CD8-positive, alpha-beta memory T cell (primary cell): ENCODE data around the gene FBXW5. TPM values are rescaled to one million over a fixed set of nuclear protein-coding genes. Genes with fewer than 3 reads are reported as not detected.

Experiments
- CTCF ChIA-PET: fragments of 350-600 bp; sonication (Branson Sonifier 250); formaldehyde crosslinking; loops from one replicate; lab custom pipeline; 2021; ENCODE audit warnings: antibody characterized with exemption; lab: Charles Lee
- POLR2A ChIA-PET: fragments of 350-600 bp; sonication (Branson Sonifier 250); formaldehyde crosslinking; loops from one replicate; lab custom pipeline; 2021; ENCODE audit warnings: antibody characterized with exemption; lab: Charles Lee
- DNase-seq, 5 donors: peaks; one replicate each; pipeline versions ENCODE4 v3.0.0 to v3.0.0-alpha.2; 2020 to 2022; ENCODE audit warnings: mixed read lengths in 1 of 5
- H3K27ac ChIP-seq: one replicate; pipeline ENCODE4 v1.7.0; 2013; ENCODE audit warnings: low read depth, mild to moderate bottlenecking, low read length, moderate library complexity
- H3K27me3 ChIP-seq: 2 replicates; pipeline ENCODE4 v1.7.0; 2013; ENCODE audit warnings: low read length, mild to moderate bottlenecking; ENCODE audit not compliant: insufficient read depth, poor library complexity, severe bottlenecking
- H3K36me3 ChIP-seq: 2 replicates; pipeline ENCODE4 v1.7.0; 2013; ENCODE audit warnings: mild to moderate bottlenecking, low read length, moderate library complexity; ENCODE audit not compliant: insufficient read depth
- H3K4me1 ChIP-seq: 2 replicates; pipeline ENCODE4 v1.7.0; 2013; ENCODE audit warnings: mild to moderate bottlenecking, low read length, moderate library complexity; ENCODE audit not compliant: insufficient read depth
- H3K4me3 ChIP-seq: 2 replicates; pipeline ENCODE4 v1.7.0; 2013; ENCODE audit warnings: mild to moderate bottlenecking, low read length
- H3K9me3 ChIP-seq: 2 replicates; pipeline ENCODE4 v1.7.0; 2013; ENCODE audit warnings: mild to moderate bottlenecking, low read length
- H3K27ac Mint-ChIP-seq, 8 donors: one replicate each; pipeline ENCODE4 v1.8.0; 2020 to 2021; ENCODE audit warnings: mixed read lengths in 8 of 8, mild to moderate bottlenecking in 6 of 8, inconsistent platforms in 3 of 8, moderate library complexity in 3 of 8
- H3K27me3 Mint-ChIP-seq, 2 donors: one replicate each; pipeline ENCODE4 v1.8.0; 2020 to 2021; ENCODE audit warnings: mixed read lengths in 2 of 2, mild to moderate bottlenecking in 1 of 2, moderate library complexity in 1 of 2
- H3K36me3 Mint-ChIP-seq, 3 donors: one replicate each; pipeline ENCODE4 v1.8.0; 2020 to 2021; ENCODE audit warnings: mixed read lengths in 3 of 3, inconsistent platforms in 1 of 3, mild to moderate bottlenecking in 1 of 3
- H3K4me1 Mint-ChIP-seq, 3 donors: one replicate each; pipeline ENCODE4 v1.8.0; 2020 to 2021; ENCODE audit warnings: mixed read lengths in 3 of 3, inconsistent platforms in 1 of 3, mild to moderate bottlenecking in 1 of 3
- H3K4me3 Mint-ChIP-seq, 7 donors: one replicate each; pipeline ENCODE4 v1.8.0; 2020 to 2021; ENCODE audit warnings: mixed read lengths in 7 of 7, mild to moderate bottlenecking in 6 of 7, moderate library complexity in 4 of 7, inconsistent platforms in 2 of 7
- H3K9me3 Mint-ChIP-seq, 5 donors: one replicate each; pipeline ENCODE4 v1.8.0; 2020 to 2022; ENCODE audit warnings: mixed read lengths in 5 of 5, mild to moderate bottlenecking in 3 of 5, moderate library complexity in 2 of 5, inconsistent platforms in 1 of 5
- polyA plus RNA-seq: library from polyadenylated mRNA; unstranded; fragments of 300-500 nt; fragmentation: Illumina TruSeq; gene quantifications from one replicate; pipeline ENCODE4 v1.2.3, GENCODE V29; 2021
- total RNA-seq, 2 experiments: library from RNA; stranded (reverse); gene quantifications; one replicate each; pipeline ENCODE4 v1.2.3, GENCODE V29; 2021

The FBXW5 gene
- total and polyA plus RNA-seq, 3 experiments from 2014 or later: 104 to 163 (median 105) TPM

- no peaks in the 10 kb centered on the region for H3K36me3 Mint-ChIP-seq
- no peak overlapping the region for H3K27ac ChIP-seq
- peak overlapping the region in 7 of 8 donors; percentile 48 to 85 (median 76) for H3K27ac Mint-ChIP-seq
Observed at GRCh38 chr9:136975644-136976043, 31.1 kb upstream of the FBXW5 start.

GRCh38 chr9:136974817-136975535, 30.4 kb upstream of the FBXW5 start:
- no peak for DNase-seq
- Mint-ChIP-seq H3K4me1 (peaks cover 21 to 46% (median 24%) of the 10 kb centered on the region in 3 donors), H3K9me3 (no peaks in the 10 kb centered on the region), H3K36me3 (no peaks in the 10 kb centered on the region), H3K27ac (peak overlapping the region; percentile 26 to 85 (median 70)), H3K4me3 (peak overlapping the region; percentile 63 to 85 (median 70)), H3K27me3 (peaks cover 0 to 1% of the 10 kb centered on the region in 2 donors)
- no peaks in the 10 kb centered on the region for H3K9me3 ChIP-seq
- no peaks in the 10 kb centered on the region for H3K36me3 ChIP-seq
- POLR2A ChIA-PET: interaction anchor here (0.7 to 3.0 kb wide), 9 partner anchors 9 to 155 kb away, joined by 3 to 11 read pairs (median 6); partner anchors contain the start of genes CLIC3 and PAXX
- H3K4me3 ChIP-seq: peak overlapping the region; percentile 43
- CTCF ChIA-PET: interaction anchor here (0.9 to 4.6 kb wide), 15 partner anchors 10 to 182 kb away, joined by 3 to 30 read pairs (median 8); partner anchors contain the start of genes AJM1, C8G, CLIC3 and FUT7
- no peak overlapping the region for H3K27ac ChIP-seq
- H3K4me1 ChIP-seq: peaks cover 26% of the 10 kb centered on the region
- H3K27me3 ChIP-seq: no peaks in the 10 kb centered on the region

More at GRCh38 chr9:136975644-136976043, 31.1 kb upstream of the FBXW5 start:
- peak in 2 of 5 donors; percentile 30 to 63 for DNase-seq
- POLR2A ChIA-PET: interaction anchor here (1.0 to 3.0 kb wide), 7 partner anchors 10 to 54 kb away, joined by 3 to 11 read pairs (median 6); partner anchors contain the start of genes CLIC3 and PAXX
- no peak overlapping the region for H3K4me3 ChIP-seq
- Mint-ChIP-seq H3K4me3 (peak overlapping the region; percentile 63 to 85 (median 70)), H3K9me3 (no peaks in the 10 kb centered on the region), H3K27me3 (peaks cover 0 to 5% of the 10 kb centered on the region in 2 donors), H3K4me1 (peaks cover 21 to 45% (median 24%) of the 10 kb centered on the region in 3 donors)
- H3K27me3 ChIP-seq: no peaks in the 10 kb centered on the region
- H3K9me3 ChIP-seq: no peaks in the 10 kb centered on the region
- CTCF ChIA-PET: interaction anchor here (0.9 to 4.6 kb wide), 18 partner anchors 9 to 183 kb away, joined by 3 to 30 read pairs (median 6); partner anchors contain the start of genes AJM1, C8G, CLIC3 and FBXW5
- peaks cover 26% of the 10 kb centered on the region for H3K4me1 ChIP-seq
- H3K36me3 ChIP-seq: no peaks in the 10 kb centered on the region

GRCh38 chr9:136973618-136974617, 29.4 kb upstream of the FBXW5 start:
- Histone ChIP-seq H3K36me3 (no peaks in the 10 kb centered on the region), H3K27me3 (no peaks in the 10 kb centered on the region), H3K9me3 (no peaks in the 10 kb centered on the region), H3K27ac (no peak overlapping the region), H3K4me3 (no peak overlapping the region), H3K4me1 (peaks cover 26% of the 10 kb centered on the region)
- no peaks in the 10 kb centered on the region for H3K36me3 Mint-ChIP-seq
- no peak for DNase-seq
- H3K27me3 Mint-ChIP-seq: peaks cover 0 to 1% of the 10 kb centered on the region in 2 donors
- H3K4me3 Mint-ChIP-seq: peak overlapping the region in 1 of 7 donors; percentile 85
- CTCF ChIA-PET: interaction anchor here (1.6 to 4.6 kb wide), 8 partner anchors 11 to 61 kb away, joined by 5 to 30 read pairs (median 15); partner anchors contain the start of genes CLIC3 and PAXX
- peak overlapping the region in 2 of 8 donors; percentile 15 to 65 for H3K27ac Mint-ChIP-seq
- no peaks in the 10 kb centered on the region for H3K9me3 Mint-ChIP-seq
- POLR2A ChIA-PET: interaction anchor here (1.8 to 3.0 kb wide), 6 partner anchors 8 to 56 kb away, joined by 5 to 11 read pairs (median 6); partner anchors contain the start of gene PAXX
- H3K4me1 Mint-ChIP-seq: peaks cover 21 to 48% (median 22%) of the 10 kb centered on the region in 3 donors

DNA sequence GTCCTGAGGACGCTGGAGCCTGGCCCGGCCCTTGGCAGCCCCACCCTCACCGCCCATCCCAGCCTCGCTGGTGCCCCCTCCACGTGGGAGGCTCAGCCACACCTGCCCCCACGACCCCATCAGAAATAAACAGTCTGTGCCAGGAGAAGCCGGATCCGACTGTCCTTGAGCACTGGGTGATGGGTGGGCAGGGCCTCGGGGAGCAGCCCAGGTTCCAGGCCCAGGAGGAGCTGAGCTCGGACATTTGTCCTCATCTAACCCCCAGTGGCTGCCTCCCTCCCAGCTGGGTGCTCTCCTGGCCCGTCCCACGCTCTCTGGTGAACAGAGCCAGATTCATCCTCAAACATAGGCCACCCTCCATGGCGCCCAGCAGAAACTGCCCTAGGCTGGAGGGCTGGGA, 28.2 kb upstream of the FBXW5 start:
- no peak for DNase-seq
- Mint-ChIP-seq H3K36me3 (no peaks in the 10 kb centered on the region), H3K9me3 (no peaks in the 10 kb centered on the region), H3K4me1 (peaks cover 21 to 50% (median 22%) of the 10 kb centered on the region in 3 donors), H3K27me3 (peaks cover 0 to 1% of the 10 kb centered on the region in 2 donors), H3K27ac (no peak overlapping the region), H3K4me3 (no peak overlapping the region)
- CTCF ChIA-PET: interaction anchor here (4.6 kb wide), 1 partner anchor 19 kb away, joined by 21 read pairs; the partner anchor contains the start of gene PAXX
- POLR2A ChIA-PET: no interaction called here
- Histone ChIP-seq H3K27ac (no peak overlapping the region), H3K9me3 (no peaks in the 10 kb centered on the region), H3K4me3 (no peak overlapping the region), H3K4me1 (peaks cover 26% of the 10 kb centered on the region), H3K27me3 (no peaks in the 10 kb centered on the region), H3K36me3 (no peaks in the 10 kb centered on the region)

- H3K4me3 Mint-ChIP-seq: no peak overlapping the region
- no peak for DNase-seq
- peaks cover 20 to 45% (median 21%) of the 10 kb centered on the region in 3 donors for H3K4me1 Mint-ChIP-seq
Observed at GRCh38 chr9:136972335-136972734, 27.8 kb upstream of the FBXW5 start.

DNA sequence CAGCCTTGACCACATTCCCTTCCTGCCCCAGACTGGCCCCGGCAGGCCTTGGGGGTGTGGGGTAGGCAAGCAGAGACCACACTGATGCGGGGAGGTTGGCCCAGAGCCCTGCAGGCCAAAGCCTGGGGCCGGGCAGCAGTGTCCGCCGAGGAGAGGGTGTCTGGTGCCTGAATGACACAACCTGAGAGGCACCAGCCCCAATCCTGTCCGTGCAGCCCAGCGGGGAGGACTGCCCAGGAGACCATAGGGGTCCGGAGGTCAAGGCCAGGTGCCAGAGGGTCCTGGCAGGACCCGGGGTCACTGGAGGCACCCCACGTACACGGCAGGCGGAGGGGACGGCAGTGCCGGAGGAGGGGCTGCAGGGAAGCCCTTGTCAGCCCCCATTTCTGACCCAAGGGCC, 27.2 kb upstream of the FBXW5 start:
- H3K4me1 ChIP-seq: peaks cover 26% of the 10 kb centered on the region
- H3K4me3 ChIP-seq: no peak overlapping the region
- Mint-ChIP-seq H3K4me3 (no peak overlapping the region), H3K9me3 (no peaks in the 10 kb centered on the region), H3K4me1 (peaks cover 21 to 40% (median 22%) of the 10 kb centered on the region in 3 donors), H3K36me3 (no peaks in the 10 kb centered on the region), H3K27ac (no peak overlapping the region), H3K27me3 (peaks cover 0 to 1% of the 10 kb centered on the region in 2 donors)
- H3K9me3 ChIP-seq: no peaks in the 10 kb centered on the region
- ChIA-PET POLR2A (no interaction called here), CTCF (interaction anchor here (1.4 to 2.1 kb wide), 2 partner anchors 21 to 58 kb away, joined by 4 to 5 read pairs; partner anchors contain the start of gene PAXX)
- H3K27ac ChIP-seq: no peak overlapping the region
- no peaks in the 10 kb centered on the region for H3K27me3 ChIP-seq
- no peak for DNase-seq
- H3K36me3 ChIP-seq: no peaks in the 10 kb centered on the region

More at GRCh38 chr9:136972335-136972734, 27.8 kb upstream of the FBXW5 start:
- ChIA-PET POLR2A (no interaction called here), CTCF (no interaction called here)
- no peaks in the 10 kb centered on the region for H3K36me3 ChIP-seq
- H3K9me3 ChIP-seq: no peaks in the 10 kb centered on the region
- peaks cover 26% of the 10 kb centered on the region for H3K4me1 ChIP-seq
- Mint-ChIP-seq H3K9me3 (no peaks in the 10 kb centered on the region), H3K27ac (no peak overlapping the region), H3K27me3 (peaks cover 0 to 1% of the 10 kb centered on the region in 2 donors), H3K36me3 (no peaks in the 10 kb centered on the region)
- H3K27ac ChIP-seq: no peak overlapping the region
- H3K27me3 ChIP-seq: no peaks in the 10 kb centered on the region
- H3K4me3 ChIP-seq: no peak overlapping the region

GRCh38 chr9:136970361-136970760, 25.8 kb upstream of the FBXW5 start:
- DNase-seq: no peak
- Mint-ChIP-seq H3K4me3 (no peak overlapping the region), H3K36me3 (no peaks in the 10 kb centered on the region), H3K27me3 (peaks cover 0 to 3% of the 10 kb centered on the region in 2 donors), H3K9me3 (no peaks in the 10 kb centered on the region), H3K27ac (peak overlapping the region in 1 of 8 donors; percentile 74), H3K4me1 (peaks cover 21 to 38% (median 25%) of the 10 kb centered on the region in 3 donors)
- peaks cover 25% of the 10 kb centered on the region for H3K4me1 ChIP-seq
- CTCF ChIA-PET: interaction anchor here (2.1 kb wide), 1 partner anchor 59 kb away, joined by 5 read pairs; no protein-coding TSS in a partner anchor
- no peaks in the 10 kb centered on the region for H3K9me3 ChIP-seq
- no peak overlapping the region for H3K27ac ChIP-seq
- no peaks in the 10 kb centered on the region for H3K36me3 ChIP-seq
- no peaks in the 10 kb centered on the region for H3K27me3 ChIP-seq
- POLR2A ChIA-PET: no interaction called here
- no peak overlapping the region for H3K4me3 ChIP-seq
